ENCODE measurements around the gene TENM4.

TENM4 gene

GRCh38 chr11:79182794-79183193, 258.0 kb downstream of the TENM4 start:
- no peak for DNase-seq (ENCODE audit: low spot score)
- Histone ChIP-seq H3K27ac (no peak overlapping the region), H3K4me3 (no peak overlapping the region)
- TF ChIP-seq, protein P1, sequence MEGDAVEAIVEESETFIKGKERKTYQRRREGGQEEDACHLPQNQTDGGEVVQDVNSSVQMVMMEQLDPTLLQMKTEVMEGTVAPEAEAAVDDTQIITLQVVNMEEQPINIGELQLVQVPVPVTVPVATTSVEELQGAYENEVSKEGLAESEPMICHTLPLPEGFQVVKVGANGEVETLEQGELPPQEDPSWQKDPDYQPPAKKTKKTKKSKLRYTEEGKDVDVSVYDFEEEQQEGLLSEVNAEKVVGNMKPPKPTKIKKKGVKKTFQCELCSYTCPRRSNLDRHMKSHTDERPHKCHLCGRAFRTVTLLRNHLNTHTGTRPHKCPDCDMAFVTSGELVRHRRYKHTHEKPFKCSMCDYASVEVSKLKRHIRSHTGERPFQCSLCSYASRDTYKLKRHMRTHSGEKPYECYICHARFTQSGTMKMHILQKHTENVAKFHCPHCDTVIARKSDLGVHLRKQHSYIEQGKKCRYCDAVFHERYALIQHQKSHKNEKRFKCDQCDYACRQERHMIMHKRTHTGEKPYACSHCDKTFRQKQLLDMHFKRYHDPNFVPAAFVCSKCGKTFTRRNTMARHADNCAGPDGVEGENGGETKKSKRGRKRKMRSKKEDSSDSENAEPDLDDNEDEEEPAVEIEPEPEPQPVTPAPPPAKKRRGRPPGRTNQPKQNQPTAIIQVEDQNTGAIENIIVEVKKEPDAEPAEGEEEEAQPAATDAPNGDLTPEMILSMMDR (IDR thresholded peaks at IDR 0.05) = no peak

GRCh38 chr11:79179087-79179486, 261.7 kb downstream of the TENM4 start:
- no peak overlapping the region for H3K27ac ChIP-seq
- no peak overlapping the region for H3K4me3 ChIP-seq
- TF ChIP-seq, protein P1 (IDR thresholded peaks at IDR 0.05) = no peak
- no peak for DNase-seq (ENCODE audit: low spot score)

DNA sequence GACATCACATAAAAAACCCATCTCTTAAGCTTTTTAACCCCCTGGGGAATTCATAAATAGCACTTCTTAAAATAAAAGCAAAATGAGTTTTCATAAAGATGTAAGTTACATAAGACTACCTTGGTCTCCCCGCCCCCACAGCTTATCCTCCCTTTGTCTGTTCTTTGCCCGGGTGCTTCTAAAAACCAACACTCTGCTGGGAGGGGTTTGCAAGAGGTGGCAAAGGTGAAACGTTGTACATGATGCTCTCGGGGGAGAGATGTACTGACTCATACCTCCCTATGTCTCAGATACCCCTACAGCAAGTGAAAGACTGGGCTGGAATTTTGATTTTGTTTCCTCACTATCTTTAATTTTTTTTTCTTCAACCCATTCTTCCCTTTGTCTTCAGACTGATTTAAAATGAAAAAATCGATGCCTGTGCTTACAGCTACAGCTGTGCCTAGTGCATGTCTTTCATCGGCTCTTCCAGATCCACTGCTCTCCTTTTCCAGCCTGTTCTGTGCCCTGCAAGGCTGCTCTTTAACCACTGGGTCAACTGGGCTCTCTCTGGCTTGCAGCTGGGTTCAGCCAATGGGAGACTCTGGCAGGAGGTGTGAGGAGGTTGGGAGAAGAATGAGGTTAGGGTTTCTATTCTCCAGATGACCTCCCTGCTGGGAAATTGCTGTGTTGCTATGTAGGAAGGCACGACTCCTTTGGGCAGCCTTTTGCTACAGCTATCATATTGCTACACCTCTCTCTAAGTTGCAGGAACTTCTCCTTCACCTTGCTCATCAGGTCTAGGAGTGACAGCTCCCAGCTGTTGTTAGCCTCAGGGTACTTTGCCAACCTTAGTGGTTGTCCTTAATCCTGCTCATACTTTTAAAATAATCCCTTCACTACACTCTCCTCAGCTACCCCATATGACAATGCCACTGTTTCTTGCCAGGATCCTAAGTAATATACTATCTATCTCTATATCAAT, 266.5 kb downstream of the TENM4 start:
- TF ChIP-seq, protein P1 (IDR thresholded peaks at IDR 0.05) = no peak
- Histone ChIP-seq H3K27ac (peak overlapping the region; percentile 46 to 49), H3K4me3 (peak overlapping the region; percentile 23)
- no peak for DNase-seq (ENCODE audit: low spot score)

DNA sequence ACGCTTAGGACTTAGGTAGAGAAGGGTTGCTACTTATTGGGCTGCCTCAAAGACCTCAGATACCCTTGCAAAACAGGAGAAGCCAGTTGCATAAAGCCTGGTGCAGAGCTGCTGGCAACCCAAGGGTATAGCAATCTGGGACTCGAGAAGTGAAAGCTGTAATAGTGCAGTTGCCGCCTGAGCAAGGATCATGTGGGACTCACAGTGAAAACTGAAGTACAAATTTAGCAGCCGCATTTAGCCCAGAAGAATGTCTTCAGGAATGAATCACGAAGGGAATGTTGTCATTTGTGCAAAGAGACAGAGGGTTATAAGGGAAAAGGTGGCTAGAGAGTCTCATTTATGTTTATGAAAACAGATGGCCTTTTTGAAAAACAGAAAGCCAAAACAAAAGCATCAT, 267.2 kb downstream of the TENM4 start:
- TF ChIP-seq, protein P1 (IDR thresholded peaks at IDR 0.05) = no peak
- H3K27ac ChIP-seq = peak overlapping the region; percentile 46 to 49
- no peak for DNase-seq (ENCODE audit: low spot score)
- peak overlapping the region; percentile 23 for H3K4me3 ChIP-seq

- no peak overlapping the region for H3K27ac ChIP-seq
- no peak for DNase-seq (ENCODE audit: low spot score)
- TF ChIP-seq, protein P1 (IDR thresholded peaks at IDR 0.05) = no peak
- no peak overlapping the region for H3K4me3 ChIP-seq
These were observed 270.5 kb downstream of the TENM4 start for GRCh38 chr11:79170321-79170720.

- no peak for DNase-seq (ENCODE audit: low spot score)
- Histone ChIP-seq H3K27ac (no peak overlapping the region), H3K4me3 (no peak overlapping the region)
- TF ChIP-seq, protein P1 (IDR thresholded peaks at IDR 0.05) = no peak
These were observed 272.2 kb downstream of the TENM4 start for GRCh38 chr11:79168530-79169110.
